MM.1S (cell line): ENCODE data around the gene DBN1.

Experiments
- CTCF ChIP-seq: fragments of 300-600 bp; sonication (generic); IDR thresholded peaks from 2 replicates; pipeline ENCODE4 v1.5.1; 2016; ENCODE audit warnings: antibody characterized with exemption, low read length, mixed read lengths
- EZH2 ChIP-seq: fragments of 300-600 bp; sonication (generic); optimal IDR thresholded peaks from 2 replicates; pipeline ENCODE3; 2017; ENCODE audit warnings: low read depth, mild to moderate bottlenecking, antibody characterized with exemption, low read length, mixed read lengths
- EZH2phosphoT487 ChIP-seq: fragments of 300-600 bp; sonication (generic); IDR thresholded peaks from 2 replicates; pipeline ENCODE4 v1.6.1; 2018; ENCODE audit warnings: antibody characterized with exemption, low read length

- TF ChIP-seq CTCF (no peak), EZH2 (no peak), EZH2phosphoT487 (no peak)
Measured at GRCh38 chr5:177473443-177474001, at the start of gene DBN1.
